ENCODE data around the gene FAM210A. TPM values are rescaled to one million over a fixed set of nuclear protein-coding genes. Genes with fewer than 3 reads are reported as not detected.

Gene FAM210A
- total RNA-seq, 2 donors from 2014 or later = 10.3 to 12.4 TPM

DNA sequence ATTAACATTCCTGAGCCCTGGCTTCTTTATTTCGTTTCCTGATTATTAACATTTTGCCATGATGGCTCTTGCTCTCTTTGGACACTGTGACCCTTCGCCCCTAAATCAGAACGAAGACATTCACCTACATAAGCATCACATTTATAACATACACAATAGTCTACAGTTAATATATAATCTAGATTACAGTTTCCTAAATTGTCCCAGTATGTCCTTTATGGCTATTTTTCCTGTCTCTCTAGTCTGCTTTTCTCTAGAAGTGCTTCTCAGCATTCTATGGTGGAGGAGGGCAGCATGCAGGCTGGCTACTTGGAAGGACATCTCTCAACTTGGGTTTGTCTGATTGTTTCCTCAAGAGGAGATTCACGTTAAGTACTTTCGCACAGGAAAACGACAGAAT lies 49.9 kb downstream of the FAM210A start:
- Histone ChIP-seq H3K27ac (no peak overlapping the region), H3K4me1 (replicated peaks) (no peaks in the 10 kb centered on the region), H3K27me3 (replicated peaks; ENCODE audit: insufficient read depth) (no peaks in the 10 kb centered on the region), H3K4me3 (no peak overlapping the region), H3K36me3 (no peaks in the 10 kb centered on the region), H3K9me3 (no peaks in the 10 kb centered on the region)
- intact Hi-C loops (cut with DNase I) = no loop called here
- no peak for TF ChIP-seq CTCF (IDR thresholded peaks at IDR 0.05)
- TF ChIP-seq POLR2AphosphoS5 (IDR thresholded peaks at IDR 0.05) = no peak
- no peak for TF ChIP-seq POLR2A (IDR thresholded peaks at IDR 0.05)
- DNase-seq (ENCODE audit: low spot score) = no peak
- WGBS = 85% methylated on average over 6 of the region's 6 CpGs

GRCh38 chr18:13672657-13673056 lies 53.7 kb downstream of the FAM210A start:
- intact Hi-C loops (cut with DNase I) = no loop called here
- H3K36me3 ChIP-seq = no peaks in the 10 kb centered on the region
- H3K4me1 ChIP-seq (replicated peaks) = no peaks in the 10 kb centered on the region
- no peaks in the 10 kb centered on the region for H3K27me3 ChIP-seq (replicated peaks; ENCODE audit: insufficient read depth)
- H3K27ac ChIP-seq = no peak overlapping the region
- H3K4me3 ChIP-seq = no peak overlapping the region
- 72% methylated on average over 7 of the region's 7 CpGs for WGBS
- no peak for DNase-seq (ENCODE audit: low spot score)
- TF ChIP-seq CTCF (IDR thresholded peaks at IDR 0.05) (no peak), POLR2AphosphoS5 (IDR thresholded peaks at IDR 0.05) (no peak), POLR2A (IDR thresholded peaks at IDR 0.05) (no peak)
- no peaks in the 10 kb centered on the region for H3K9me3 ChIP-seq

DNA sequence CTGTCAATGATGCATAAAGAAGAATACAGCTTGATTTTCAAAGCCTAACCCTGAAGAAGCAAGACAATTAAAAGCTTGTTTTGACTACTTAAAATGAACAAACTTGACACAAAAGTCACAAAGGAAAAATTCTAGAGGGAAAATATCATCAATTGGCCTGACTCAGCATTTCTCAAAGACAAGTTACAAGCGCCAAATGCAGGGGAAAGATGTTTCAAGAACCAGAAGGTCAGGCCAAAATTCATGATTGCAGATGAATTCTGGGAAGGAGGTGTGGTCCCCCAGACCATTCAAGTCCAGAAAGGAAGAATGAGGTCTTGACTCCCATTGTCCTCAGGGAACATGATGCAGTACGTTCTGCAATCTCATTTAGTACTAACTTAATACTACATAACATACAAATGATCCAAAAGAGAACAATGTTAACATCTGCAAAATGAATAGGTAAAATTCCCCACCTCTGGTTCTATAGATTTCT lies 64.5 kb downstream of the FAM210A start:
- intact Hi-C loops (cut with DNase I) = loop anchor here (10.0 kb wide), 1 partner anchor 57 kb away; no protein-coding TSS in a partner anchor
- Histone ChIP-seq H3K27me3 (replicated peaks; ENCODE audit: insufficient read depth) (no peaks in the 10 kb centered on the region), H3K4me1 (replicated peaks) (no peaks in the 10 kb centered on the region), H3K4me3 (no peak overlapping the region), H3K27ac (no peak overlapping the region), H3K36me3 (no peaks in the 10 kb centered on the region), H3K9me3 (no peaks in the 10 kb centered on the region)
- WGBS = 79% methylated on average over 2 of the region's 2 CpGs
- DNase-seq (ENCODE audit: low spot score) = no peak
- no peak for TF ChIP-seq POLR2A (IDR thresholded peaks at IDR 0.05)
- TF ChIP-seq CTCF (IDR thresholded peaks at IDR 0.05) = no peak
- TF ChIP-seq POLR2AphosphoS5 (IDR thresholded peaks at IDR 0.05) = no peak

- intact Hi-C loops (cut with DNase I) = loop anchor here (10.0 kb wide), 1 partner anchor 56 kb away; no protein-coding TSS in a partner anchor
- no peak overlapping the region for H3K27ac ChIP-seq
- no peaks in the 10 kb centered on the region for H3K4me1 ChIP-seq (replicated peaks)
- no peaks in the 10 kb centered on the region for H3K27me3 ChIP-seq (replicated peaks; ENCODE audit: insufficient read depth)
- H3K36me3 ChIP-seq = no peaks in the 10 kb centered on the region
- TF ChIP-seq POLR2AphosphoS5 (IDR thresholded peaks at IDR 0.05) = no peak
- no peak for TF ChIP-seq CTCF (IDR thresholded peaks at IDR 0.05)
- no peak for TF ChIP-seq POLR2A (IDR thresholded peaks at IDR 0.05)
- H3K4me3 ChIP-seq = no peak overlapping the region
- WGBS = 76% methylated on average over 8 of the region's 8 CpGs
- DNase-seq (ENCODE audit: low spot score) = no peak
- H3K9me3 ChIP-seq = no peaks in the 10 kb centered on the region
Measured at GRCh38 chr18:13661051-13661778, 65.1 kb downstream of the FAM210A start.

GRCh38 chr18:13660510-13660909 lies 65.8 kb downstream of the FAM210A start:
- TF ChIP-seq POLR2A (IDR thresholded peaks at IDR 0.05) = no peak
- TF ChIP-seq CTCF (IDR thresholded peaks at IDR 0.05) = no peak
- TF ChIP-seq POLR2AphosphoS5 (IDR thresholded peaks at IDR 0.05) = no peak
- 71% methylated on average over 5 of the region's 5 CpGs for WGBS
- DNase-seq (ENCODE audit: low spot score) = no peak
- H3K4me3 ChIP-seq = no peak overlapping the region
- H3K4me1 ChIP-seq (replicated peaks) = no peaks in the 10 kb centered on the region
- H3K9me3 ChIP-seq = no peaks in the 10 kb centered on the region
- H3K27ac ChIP-seq = no peak overlapping the region
- H3K27me3 ChIP-seq (replicated peaks; ENCODE audit: insufficient read depth) = no peaks in the 10 kb centered on the region
- intact Hi-C loops (cut with DNase I) = loop anchor here (10.0 kb wide), 1 partner anchor 56 kb away; no protein-coding TSS in a partner anchor
- H3K36me3 ChIP-seq = no peaks in the 10 kb centered on the region

All from prostate gland (tissue), 2 donors.